NCI-H2107 treated with DMSO at 0.1 percent for 48 hours (cell line): ENCODE measurements around the gene ARRDC3.
"Not testable (repeated sequence)": the region's sequence is repeated elsewhere in the genome, so short reads cannot be mapped to it uniquely, and the experiment has no call there.

Experiments
- DNase-seq: peaks from one replicate; lab custom pipeline; 2025; ENCODE audit not compliant: unreplicated experiment; lab: John Stamatoyannopoulos, UW

The ARRDC3 gene

GRCh38 chr5:91361790-91362189 lies 21.3 kb downstream of the ARRDC3 start:
- no peak for DNase-seq

- no peak for DNase-seq
These were observed 21.9 kb downstream of the ARRDC3 start for GRCh38 chr5:91361055-91361701.

- no peak for DNase-seq
These were observed 23.0 kb downstream of the ARRDC3 start for GRCh38 chr5:91359962-91360609.

- DNase-seq, result no peak
These were observed 25.3 kb downstream of the ARRDC3 start for GRCh38 chr5:91357806-91358205.

- no peak for DNase-seq
These were observed 26.0 kb downstream of the ARRDC3 start for GRCh38 chr5:91357012-91357634.

- not testable (repeated sequence) for DNase-seq
These were observed 28.2 kb downstream of the ARRDC3 start for GRCh38 chr5:91354867-91355266.

- DNase-seq, result no peak
These were observed 30.1 kb downstream of the ARRDC3 start for GRCh38 chr5:91352831-91353695.

- DNase-seq, result no peak
These were observed 37.7 kb downstream of the ARRDC3 start for GRCh38 chr5:91345461-91345860.

GRCh38 chr5:91344661-91345200 lies 38.4 kb downstream of the ARRDC3 start:
- not testable (repeated sequence) for DNase-seq

- DNase-seq, result no peak
These were observed 39.2 kb downstream of the ARRDC3 start for GRCh38 chr5:91343916-91344315.

- DNase-seq, result not testable (repeated sequence)
These were observed 40.2 kb downstream of the ARRDC3 start for GRCh38 chr5:91342931-91343330.

GRCh38 chr5:91341154-91341553 lies 42.0 kb downstream of the ARRDC3 start:
- no peak for DNase-seq

- no peak for DNase-seq
These were observed 42.6 kb downstream of the ARRDC3 start for GRCh38 chr5:91340532-91340931.

GRCh38 chr5:91339063-91339705 lies 43.9 kb downstream of the ARRDC3 start:
- no peak for DNase-seq

GRCh38 chr5:91332267-91333045 lies 50.7 kb downstream of the ARRDC3 start:
- DNase-seq, result no peak

- no peak for DNase-seq
These were observed 51.4 kb downstream of the ARRDC3 start for GRCh38 chr5:91331705-91332104.

- DNase-seq, result no peak
These were observed 53.8 kb downstream of the ARRDC3 start for GRCh38 chr5:91329283-91329682.

GRCh38 chr5:91328743-91329142 lies 54.4 kb downstream of the ARRDC3 start:
- no peak for DNase-seq

- DNase-seq, result not testable (repeated sequence)
These were observed 60.1 kb downstream of the ARRDC3 start for GRCh38 chr5:91322981-91323380.

- no peak for DNase-seq
These were observed 63.5 kb downstream of the ARRDC3 start for GRCh38 chr5:91319667-91320066.
